SK-N-SH treated with all-trans-retinoic acid at 6 μM for 48 hours (cell line): ENCODE data around the gene MRGPRF.

Experiments
- ATAC-seq: fragments of 200-7000 bp; cut with Tn5 transposase; 3 replicates; pipeline ENCODE4 v1.9.1; 2020; ENCODE audit warnings: mild to moderate bottlenecking, moderate library complexity
- ARNTL ChIP-seq: fragments of 450-650 bp; formaldehyde crosslinking; IDR thresholded peaks from 2 replicates; pipeline ENCODE4 v1.5.0; 2020; ENCODE audit warnings: low read depth, mild to moderate bottlenecking, moderate library complexity, borderline replicate concordance
- CREB5 ChIP-seq: fragments of 250-450 bp; sonication (Bioruptor Pico); IDR thresholded peaks from 2 replicates; pipeline ENCODE4 v1.5.1; 2020; ENCODE audit warnings: low read depth, mild to moderate bottlenecking, moderate library complexity
- CSDC2 ChIP-seq: fragments of 250-450 bp; sonication (Bioruptor Pico); IDR thresholded peaks from 2 replicates; pipeline ENCODE4 v1.5.0; 2020; ENCODE audit warnings: mild to moderate bottlenecking, moderate library complexity
- CSRNP3 ChIP-seq: fragments of 250-450 bp; sonication (Bioruptor Pico); IDR thresholded peaks from 2 replicates; pipeline ENCODE4 v1.5.1; 2021; ENCODE audit warnings: mild to moderate bottlenecking, moderate library complexity
- ESRRG ChIP-seq: fragments of 250-450 bp; sonication (Bioruptor Pico); IDR thresholded peaks from 2 replicates; pipeline ENCODE4 v1.6.1; 2021; ENCODE audit warnings: mild to moderate bottlenecking
- GLIS3 ChIP-seq: fragments of 250-450 bp; sonication (Bioruptor Pico); IDR thresholded peaks from 2 replicates; pipeline ENCODE4 v1.5.0; 2020; ENCODE audit warnings: mild to moderate bottlenecking, moderate library complexity
- ISL1 ChIP-seq: fragments of 250-450 bp; sonication (Bioruptor Pico); IDR thresholded peaks from 2 replicates; pipeline ENCODE4 v2.1.2; 2022; ENCODE audit warnings: mild to moderate bottlenecking, moderate library complexity
- PATZ1 ChIP-seq: fragments of 250-450 bp; sonication (Bioruptor Pico); IDR thresholded peaks from 2 replicates; pipeline ENCODE4 v1.8.0; 2020; ENCODE audit warnings: mild to moderate bottlenecking, moderate library complexity, borderline replicate concordance
- POU6F1 ChIP-seq: fragments of 250-450 bp; sonication (Bioruptor Pico); IDR thresholded peaks from 2 replicates; pipeline ENCODE4 v1.8.0; 2021; ENCODE audit warnings: low read depth, mild to moderate bottlenecking, moderate library complexity, borderline replicate concordance
- PPARA ChIP-seq: fragments of 250-450 bp; sonication (Bioruptor Pico); IDR thresholded peaks from 2 replicates; pipeline ENCODE4 v1.5.0; 2020; ENCODE audit warnings: mild to moderate bottlenecking, borderline replicate concordance
- RARB ChIP-seq: fragments of 250-450 bp; sonication (Bioruptor Pico); IDR thresholded peaks from 2 replicates; pipeline ENCODE4 v1.8.0; 2021; ENCODE audit warnings: mild to moderate bottlenecking, moderate library complexity
- SNAI2 ChIP-seq: fragments of 250-450 bp; sonication (Bioruptor Pico); IDR thresholded peaks from 2 replicates; pipeline ENCODE4 v1.5.0; 2020; ENCODE audit warnings: mild to moderate bottlenecking, moderate library complexity
- TCF4 ChIP-seq: fragments of 250-450 bp; sonication (Bioruptor Pico); IDR thresholded peaks from 2 replicates; pipeline ENCODE4 v1.8.0; 2021; ENCODE audit warnings: mild to moderate bottlenecking, moderate library complexity, borderline replicate concordance
- TOX ChIP-seq: fragments of 250-450 bp; sonication (Bioruptor Pico); IDR thresholded peaks from 2 replicates; pipeline ENCODE4 v1.8.0; 2021; ENCODE audit warnings: mild to moderate bottlenecking, moderate library complexity, borderline replicate concordance
- TSHZ2 ChIP-seq: fragments of 250-450 bp; sonication (Bioruptor Pico); IDR thresholded peaks from 2 replicates; pipeline ENCODE4 v1.5.0; 2020; ENCODE audit warnings: mild to moderate bottlenecking, moderate library complexity
- ZC3H10 ChIP-seq: fragments of 250-450 bp; sonication (Bioruptor Pico); IDR thresholded peaks from 2 replicates; pipeline ENCODE4 v1.5.1; 2021; ENCODE audit warnings: mild to moderate bottlenecking, moderate library complexity
- ZFP3 ChIP-seq: fragments of 250-450 bp; sonication (Bioruptor Pico); IDR thresholded peaks from 2 replicates; pipeline ENCODE4 v1.5.0; 2020; ENCODE audit warnings: mild to moderate bottlenecking, moderate library complexity
- ZFP30 ChIP-seq: fragments of 450-650 bp; formaldehyde crosslinking; IDR thresholded peaks from 2 replicates; pipeline ENCODE4 v1.5.0; 2022; ENCODE audit warnings: mild to moderate bottlenecking, moderate library complexity
- ZNF565 ChIP-seq: fragments of 450-650 bp; formaldehyde crosslinking; conservative IDR thresholded peaks from 2 replicates; pipeline ENCODE4 v1.5.0; 2020; ENCODE audit warnings: low read depth, mild to moderate bottlenecking, moderate library complexity
- ZNF70 ChIP-seq: fragments of 450-650 bp; formaldehyde crosslinking; IDR thresholded peaks from 2 replicates; pipeline ENCODE4 v1.5.0; 2020; ENCODE audit warnings: mild to moderate bottlenecking, moderate library complexity

Gene MRGPRF

GRCh38 chr11:69055598-69056516 lies 42.8 kb upstream of the MRGPRF start:
- TF ChIP-seq ZNF70 (no peak), ZFP3 (CRISPR knock-in tag) (no peak), CREB5 (CRISPR knock-in tag) (no peak), CSDC2 (CRISPR knock-in tag) (no peak), TSHZ2 (CRISPR knock-in tag) (no peak), ARNTL (no peak), PATZ1 (CRISPR knock-in tag) (no peak), ESRRG (no peak), TCF4 (CRISPR knock-in tag) (no peak), ZNF565 (no peak), TOX (CRISPR knock-in tag) (no peak), ZFP30 (CRISPR knock-in tag) (no peak), POU6F1 (CRISPR knock-in tag) (no peak), RARB (no peak), PPARA (no peak), SNAI2 (CRISPR knock-in tag) (no peak)
- ATAC-seq: no peak

GRCh38 chr11:69055212-69055586 lies 42.2 kb upstream of the MRGPRF start:
- no peak for ATAC-seq
- TF ChIP-seq GLIS3 (CRISPR knock-in tag): no peak

GRCh38 chr11:69054397-69055211 lies 41.6 kb upstream of the MRGPRF start:
- TF ChIP-seq ESRRG (no peak), ISL1 (no peak), GLIS3 (CRISPR knock-in tag) (no peak), RARB (no peak), ARNTL (no peak), ZC3H10 (CRISPR knock-in tag) (no peak), TSHZ2 (CRISPR knock-in tag) (no peak), CSDC2 (CRISPR knock-in tag) (no peak), CSRNP3 (no peak), PATZ1 (CRISPR knock-in tag) (no peak)
- ATAC-seq: no peak
